Heart left ventricle (tissue), 16 donors: ENCODE measurements around the gene HHAT. TPM values are rescaled to one million over a fixed set of nuclear protein-coding genes. Genes with fewer than 3 reads are reported as not detected.

Source experiments
- ATAC-seq, 4 donors: fragments of 200-7000 bp; cut with Tn5 transposase; one replicate each; pipeline ENCODE4 v1.9.1; 2020 to 2022; ENCODE audit warnings: moderate library complexity in 4 of 4, mild to moderate bottlenecking in 3 of 4, moderate number of reproducible peaks in 1 of 4
- DNase-seq, 5 donors: peaks; one replicate each; pipeline ENCODE4 v3.0.0-alpha.2; 2020
- H3K27ac ChIP-seq, 12 donors: fragments of 200-600 bp; sonication (generic) in 4 of 12; one replicate each; pipeline versions ENCODE4 v1.5.0 to v1.8.0; 2016 to 2022; ENCODE audit warnings: mild to moderate bottlenecking in 2 of 12
- H3K27me3 ChIP-seq, 9 donors: fragments of 200-600 bp; sonication (generic) in 2 of 9; one replicate each; pipeline versions ENCODE4 v1.5.1 to v1.8.0; 2016 to 2022; ENCODE audit warnings: mild to moderate bottlenecking in 3 of 9
- H3K36me3 ChIP-seq, 9 donors: fragments of 200-600 bp; sonication (generic) in 2 of 9; one replicate each; pipeline versions ENCODE4 v1.5.0 to v1.8.0; 2018 to 2022; ENCODE audit warnings: mild to moderate bottlenecking in 2 of 9
- H3K4me1 ChIP-seq, 12 donors: fragments of 200-600 bp; sonication (generic) in 4 of 12; one replicate each; pipeline versions ENCODE4 v1.5.0 to v1.8.0; 2016 to 2022; ENCODE audit warnings: mild to moderate bottlenecking in 3 of 12
- H3K4me3 ChIP-seq, 12 donors: fragments of 200-600 bp; sonication (generic) in 4 of 12; one replicate each; pipeline versions ENCODE4 v1.5.0 to v1.8.0; 2017 to 2022; ENCODE audit warnings: mild to moderate bottlenecking in 9 of 12, moderate library complexity in 4 of 12
- H3K9me3 ChIP-seq, 12 donors: fragments of 200-600 bp; sonication (generic) in 4 of 12; one replicate each; pipeline versions ENCODE4 v1.5.0 to v1.8.0; 2016 to 2022; ENCODE audit warnings: mild to moderate bottlenecking in 1 of 12
- CTCF ChIP-seq, 12 donors: fragments of 200-600 bp; sonication (generic) in 4 of 12; IDR thresholded peaks; one replicate each; pipeline versions ENCODE4 v1.5.0 to v1.8.0; 2018 to 2022; ENCODE audit warnings: antibody characterized with exemption in 12 of 12, mild to moderate bottlenecking in 5 of 12
- POLR2A ChIP-seq, 2 donors: fragments of 450-650 bp; IDR thresholded peaks; one replicate each; pipeline ENCODE4 v1.6.1; 2017; ENCODE audit warnings: antibody characterized with exemption in 2 of 2, mild to moderate bottlenecking in 2 of 2, moderate library complexity in 2 of 2
- WGBS, 4 donors: extraction: QIAGEN DNeasy Blood & Tissue Kit in 2 of 4; methylation state at CpG; one replicate each; pipeline versions ENCODE4 v1.1.5 to v1.1.7; 2013 to 2018; 5-methylcytosine and 5-hydroxymethylcytosine counted together
- intact Hi-C, 10 donors: fragments of 100-400 bp; cut with DNase I; formaldehyde crosslinking; loops; one replicate each; pipeline versions ENCODE4 v1.11.1 to v1.14.2; 2022
- polyA plus RNA-seq, 2 donors: library from polyadenylated mRNA; stranded (reverse); fragments of 200-250 nt; gene quantifications; one replicate each; pipeline ENCODE4 v1.2.3, GENCODE V29; 2013
- total RNA-seq, 9 donors: library from RNA; depleted of rRNA in 2 of 9; stranded (reverse); fragments of >200 nt in 2 of 9; fragmentation: NEBNext Ultra II Directional in 3 of 9; extraction: Animal tissue kit (Norgen Biotek cat#: 25700) in 3 of 9; gene quantifications; one replicate each; pipeline versions ENCODE4 v1.1.0 to v1.2.4, GENCODE V29; 2016 to 2023
- donor health status: ischemic (EF 13 %, LVEDD 7.1; RV severe dilation, severe dysfunction).
- donor health status: healthy with polysubstance abuse.
- donor health status: DM: no; HTN: yes; CAD: no.
- donor health status: DM: no; HTN: no; CAD: no.
- donor health status: ischemic (EF 25% LVEDD 6.9; RV normal size, moderate dysfunction).
- donor health status: ischemic (EF 25% LVEDD 5.7; RV mildly dilated, moderate dysfunction).
- donor health status: healthy.
- donor health status: DM: yes; HTN: yes; CAD: no.
- donor health status: ischemic (EF 35%, LVEDD 5.7; RV mildly dilated, moderate dysfunction).
- donor health status: nonischemic (EF 11% LVEDD 7.7; RV severe dilation, severe dysfunction).
- donor health status: DM: yes; HTN: yes; CAD: no.
- donor health status: PGD.
- donor health status: ischemic (EF 29% LVEDD 5.4; RV normal size, mild dysfunction).
- donor health status: nonischemic (EF 23%, LVEDD 6.1; RV moderate dilation, normal function).

The HHAT gene
- total and polyA plus RNA-seq, 11 donors, result 0.98 to 4.7 (median 2.8) TPM

- TF ChIP-seq POLR2A (IDR thresholded peaks at IDR 0.05), result no peak
- TF ChIP-seq CTCF (IDR thresholded peaks at IDR 0.05), result no peak
- Histone ChIP-seq H3K9me3 (no peaks in the 10 kb centered on the region), H3K4me3 (no peak overlapping the region), H3K4me1 (no peaks in the 10 kb centered on the region), H3K27me3 (no peaks in the 10 kb centered on the region), H3K36me3 (no peaks in the 10 kb centered on the region), H3K27ac (no peak overlapping the region)
- intact Hi-C loops, result loop anchor here in 2 of 10 donors (10.0 kb wide), 2 partner anchors 109 to 129 kb away; no protein-coding TSS in a partner anchor
- ATAC-seq (no peak), DNase-seq (no peak)
- 87 to 89% (median 88%) methylated on average over 8 of the region's 8 CpGs for WGBS, 4 donors
Observed at GRCh38 chr1:210455840-210456603, 127.3 kb downstream of the HHAT start.

GRCh38 chr1:210456731-210457255 is 128.1 kb downstream of the HHAT start:
- no peak for ATAC-seq
- intact Hi-C loops, result loop anchor here in 2 of 10 donors (10.0 kb wide), 2 partner anchors 108 to 128 kb away; no protein-coding TSS in a partner anchor

GRCh38 chr1:210457568-210457967 is 128.9 kb downstream of the HHAT start:
- no peak overlapping the region for H3K4me3 ChIP-seq
- 84 to 93% (median 86%) methylated on average over 4 of the region's 4 CpGs for WGBS, 4 donors
- intact Hi-C loops, result loop anchor here in 2 of 10 donors (10.0 kb wide), 2 partner anchors 107 to 127 kb away; no protein-coding TSS in a partner anchor
- no peaks in the 10 kb centered on the region for H3K27me3 ChIP-seq
- H3K36me3 ChIP-seq, result no peaks in the 10 kb centered on the region
- no peaks in the 10 kb centered on the region for H3K4me1 ChIP-seq
- H3K27ac ChIP-seq, result no peak overlapping the region
- TF ChIP-seq POLR2A (IDR thresholded peaks at IDR 0.05) (no peak), CTCF (IDR thresholded peaks at IDR 0.05) (no peak)
- ATAC-seq (no peak), DNase-seq (no peak)
- no peaks in the 10 kb centered on the region for H3K9me3 ChIP-seq

More at GRCh38 chr1:210456731-210457255, 128.1 kb downstream of the HHAT start:
- H3K27ac ChIP-seq, result no peak overlapping the region
- no peaks in the 10 kb centered on the region for H3K27me3 ChIP-seq
- 93 to 95% (median 94%) methylated on average over 6 of the region's 6 CpGs for WGBS, 4 donors
- H3K36me3 ChIP-seq, result no peaks in the 10 kb centered on the region
- no peaks in the 10 kb centered on the region for H3K4me1 ChIP-seq
- TF ChIP-seq POLR2A (IDR thresholded peaks at IDR 0.05) (no peak), CTCF (IDR thresholded peaks at IDR 0.05) (no peak)
- no peak overlapping the region for H3K4me3 ChIP-seq
- no peaks in the 10 kb centered on the region for H3K9me3 ChIP-seq
- DNase-seq, result no peak

GRCh38 chr1:210464519-210465039 is 135.9 kb downstream of the HHAT start:
- no peaks in the 10 kb centered on the region for H3K27me3 ChIP-seq
- no peak for DNase-seq
- TF ChIP-seq CTCF (IDR thresholded peaks at IDR 0.05) (no peak), POLR2A (IDR thresholded peaks at IDR 0.05) (no peak)
- H3K36me3 ChIP-seq, result no peaks in the 10 kb centered on the region
- H3K9me3 ChIP-seq, result no peaks in the 10 kb centered on the region
- H3K27ac ChIP-seq, result no peak overlapping the region
- H3K4me1 ChIP-seq, result no peaks in the 10 kb centered on the region
- whole genome bisulfite sequencing, 4 donors, result 86 to 91% (median 89%) methylated on average over 9 to 11 of the region's 11 CpGs
- no peak overlapping the region for H3K4me3 ChIP-seq
- intact Hi-C loops, result no loop called here
- no peak for ATAC-seq
